GM10248 (cell line): ENCODE data around the gene CHD1.
"Not testable (repeated sequence)": the region's sequence is repeated elsewhere in the genome, so short reads cannot be mapped to it uniquely, and the experiment has no call there.

ENCODE experiments used
- CTCF ChIA-PET: fragments of 300-600 bp; sonication (Branson Sonifier 250); formaldehyde crosslinking; extraction: SDS; loops from one replicate; lab custom pipeline; 2021; ENCODE audit warnings: antibody characterized with exemption; lab: Yijun Ruan, JAX
- POLR2A ChIA-PET: fragments of 350-650 bp; sonication (Branson Sonifier 250); formaldehyde crosslinking; extraction: SDS; loops from one replicate; lab custom pipeline; 2020; ENCODE audit warnings: antibody characterized with exemption; lab: Yijun Ruan, JAX
- DNase-seq: peaks from one replicate; pipeline ENCODE4 v3.0.0; 2012; ENCODE audit errors: extremely low spot score
- CTCF ChIP-seq: IDR thresholded peaks from 2 replicates; pipeline ENCODE4 v1.5.1; 2012; ENCODE audit warnings: mild to moderate bottlenecking, low read depth; ENCODE audit errors: extremely low read depth, missing control alignments, control extremely low read depth

The CHD1 gene

DNA sequence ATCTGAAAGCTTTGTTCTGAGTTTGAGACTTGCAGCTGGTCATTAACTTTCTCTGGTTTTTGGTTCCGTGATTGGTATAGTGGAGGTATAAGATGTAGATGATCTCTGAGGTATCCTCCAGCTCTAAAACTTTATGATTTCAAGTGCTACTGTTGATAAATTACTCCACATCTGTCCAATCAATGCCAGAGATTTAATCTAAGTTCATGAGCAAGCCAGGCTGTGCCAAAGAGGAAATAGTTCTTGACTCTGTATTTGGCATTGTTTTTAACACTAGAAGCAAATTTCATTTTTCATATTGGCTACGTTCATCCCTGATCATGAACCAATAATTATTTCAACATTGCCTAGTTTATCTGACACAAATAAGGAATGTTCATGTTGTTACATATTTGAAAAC, 28.5 kb upstream of the CHD1 start:
- ChIA-PET POLR2A (no interaction called here), CTCF (interaction anchor here (1.2 kb wide), 2 partner anchors 20 to 188 kb away, joined by 3 read pairs; no protein-coding TSS in a partner anchor)
- TF ChIP-seq CTCF: no peak
- no peak for DNase-seq

DNA sequence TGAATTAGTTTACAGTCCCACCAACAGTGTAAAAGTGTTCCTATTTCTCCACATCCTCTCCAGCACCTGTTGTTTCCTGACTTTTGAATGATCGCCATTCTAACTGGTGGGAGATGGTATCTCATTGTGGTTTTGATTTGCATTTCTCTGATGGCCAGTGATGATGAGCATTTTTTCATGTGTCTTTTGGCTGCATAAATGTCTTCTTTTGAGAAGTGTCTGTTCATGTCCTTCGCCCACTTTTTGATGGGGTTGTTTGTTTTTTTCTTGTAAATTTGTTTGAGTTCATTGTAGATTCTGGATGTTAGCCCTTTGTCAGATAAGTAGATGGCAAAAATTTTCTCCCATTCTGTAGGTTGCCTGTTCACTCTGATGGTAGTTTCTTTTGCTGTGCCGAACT, 27.1 kb upstream of the CHD1 start:
- CTCF ChIA-PET, DNase-seq, POLR2A ChIA-PET: not testable (repeated sequence)

DNA sequence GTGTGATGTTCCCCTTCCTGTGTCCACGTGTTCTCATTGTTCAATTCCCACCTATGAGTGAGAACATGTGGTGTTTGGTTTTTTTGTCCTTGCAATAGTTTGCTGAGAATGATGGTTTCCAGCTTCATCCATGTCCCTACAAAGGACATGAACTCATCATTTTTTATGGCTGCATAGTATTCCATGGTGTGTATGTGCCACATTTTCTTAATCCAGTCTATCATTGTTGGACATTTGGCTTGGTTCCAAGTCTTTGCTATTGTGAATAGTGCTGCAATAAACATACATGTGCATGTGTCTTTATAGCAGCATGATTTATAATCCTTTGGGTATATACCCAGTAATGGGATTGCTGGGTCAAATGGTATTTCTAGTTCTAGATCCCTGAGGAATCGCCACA, 26.7 kb upstream of the CHD1 start:
- POLR2A ChIA-PET, DNase-seq, CTCF ChIA-PET: not testable (repeated sequence)

GRCh38 chr5:98954392-98955028, 25.7 kb upstream of the CHD1 start:
- TF ChIP-seq CTCF: no peak
- CTCF ChIA-PET: interaction anchor here (1.0 kb wide), 2 partner anchors 9 to 14 kb away, joined by 3 read pairs; no protein-coding TSS in a partner anchor
- POLR2A ChIA-PET: no interaction called here
- no peak for DNase-seq

- POLR2A ChIA-PET: no interaction called here
- CTCF ChIA-PET: no interaction called here
- no peak for DNase-seq
- no peak for TF ChIP-seq CTCF
Observed at GRCh38 chr5:98942847-98943246, 14.0 kb upstream of the CHD1 start.

DNA sequence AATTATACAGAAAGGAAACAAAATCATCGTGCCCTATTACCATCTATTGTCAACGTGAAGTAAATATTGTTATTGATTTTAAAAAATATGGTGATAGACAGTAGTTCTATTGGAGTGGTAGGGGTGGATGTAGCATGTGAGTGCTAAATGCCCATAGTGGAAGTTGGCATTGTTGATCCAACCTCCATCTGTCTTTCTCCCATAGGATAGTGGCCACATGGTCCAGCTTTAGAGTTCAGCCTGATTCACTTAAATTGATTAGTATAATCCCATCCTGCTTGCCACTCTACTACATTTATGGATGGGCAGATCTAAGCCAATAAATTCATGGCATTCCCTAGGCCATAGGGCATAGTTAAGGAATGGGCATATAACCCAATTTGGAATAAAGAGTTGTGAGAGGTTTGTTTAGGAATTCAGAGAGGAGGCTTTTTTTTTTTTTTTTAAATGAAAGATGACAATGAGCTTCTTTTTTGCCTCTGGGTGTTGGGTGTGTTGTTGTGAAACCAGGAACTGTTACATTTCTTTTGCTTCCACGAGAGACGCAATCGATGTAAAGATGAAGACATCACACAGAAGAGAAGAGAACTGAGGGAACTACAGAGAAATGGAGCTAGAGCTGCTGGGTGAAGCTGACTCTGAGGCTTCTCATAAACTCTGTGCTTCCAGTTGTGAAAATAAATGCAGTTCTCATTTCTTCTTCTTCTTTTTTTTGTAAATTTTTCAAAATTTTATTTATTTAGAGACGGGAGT, 12.5 kb upstream of the CHD1 start:
- TF ChIP-seq CTCF: no peak
- DNase-seq: no peak
- POLR2A ChIA-PET: no interaction called here
- CTCF ChIA-PET: interaction anchor here (0.8 to 1.5 kb wide), 3 partner anchors 23 to 31 kb away, joined by 3 read pairs; no protein-coding TSS in a partner anchor

GRCh38 chr5:98940581-98940980, 11.8 kb upstream of the CHD1 start:
- ChIA-PET POLR2A (no interaction called here), CTCF (interaction anchor here (1.3 to 4.3 kb wide), 3 partner anchors 9 to 32 kb away, joined by 3 to 28 read pairs (median 3); no protein-coding TSS in a partner anchor)
- no peak for DNase-seq
- TF ChIP-seq CTCF: no peak
